Keratinocyte (primary cell): Measurements from ENCODE around the gene GRPEL2. TPM values are rescaled to one million over a fixed set of nuclear protein-coding genes. Genes with fewer than 3 reads are reported as not detected.

Experiments
- DNase-seq: peaks from one replicate; pipeline ENCODE4 v3.0.0-alpha.2; 2011; ENCODE audit warnings: low read depth, missing footprints, low spot score
- FAIRE-seq: peaks from 2 replicates; lab custom pipeline; 2011; peaks lifted over from hg19 to GRCh38; lab: Jason Lieb, UNC
- H2AFZ ChIP-seq: 2 replicates; pipeline ENCODE4 v1.6.0; 2012; ENCODE audit warnings: low read length, control low read depth, inconsistent platforms; ENCODE audit not compliant: control insufficient read depth
- H3K27ac ChIP-seq: 2 replicates; pipeline ENCODE4 v1.5.1; 2011; ENCODE audit warnings: low read length; ENCODE audit not compliant: control insufficient read depth, insufficient read depth
- H3K27me3 ChIP-seq: 3 replicates; pipeline ENCODE4 v1.6.0; 2011; ENCODE audit warnings: low read length; ENCODE audit not compliant: control insufficient read depth, insufficient read depth; ENCODE audit errors: extremely low read depth
- H3K36me3 ChIP-seq, 2 experiments: 2 replicates in 1 of 2; 3 replicates in 1 of 2; pipeline ENCODE4 v1.5.1; 2011; ENCODE audit warnings: low read length in 2 of 2, mild to moderate bottlenecking in 1 of 2; ENCODE audit not compliant: control insufficient read depth in 2 of 2, insufficient read depth in 2 of 2; ENCODE audit errors: extremely low read depth in 1 of 2
- H3K4me1 ChIP-seq: 3 replicates; pipeline ENCODE4 v1.5.1; 2011; ENCODE audit warnings: low read length; ENCODE audit not compliant: control insufficient read depth, insufficient read depth; ENCODE audit errors: extremely low read depth
- H3K4me2 ChIP-seq: 3 replicates; pipeline ENCODE4 v1.6.0; 2011; ENCODE audit warnings: low read depth, low read length; ENCODE audit not compliant: control insufficient read depth, insufficient read depth; ENCODE audit errors: extremely low read depth
- H3K4me3 ChIP-seq, 3 experiments: fragments of 200-600 bp in 1 of 3; sonication (generic) in 1 of 3; 2 replicates in 2 of 3; 3 replicates in 1 of 3; pipeline ENCODE4 v1.5.1; 2011 to 2016; ENCODE audit warnings: low read length in 3 of 3, mild to moderate bottlenecking in 3 of 3, control low read depth in 2 of 3, inconsistent platforms in 1 of 3, low read depth in 1 of 3, mixed read lengths in 1 of 3, mixed run types in 1 of 3, moderate library complexity in 1 of 3; ENCODE audit not compliant: control insufficient read depth in 2 of 3, insufficient read depth in 2 of 3; ENCODE audit errors: extremely low read depth in 1 of 3
- H3K79me2 ChIP-seq: 2 replicates; pipeline ENCODE4 v1.6.0; 2012; ENCODE audit warnings: low read length; ENCODE audit not compliant: control insufficient read depth, insufficient read depth
- H3K9ac ChIP-seq: 3 replicates; pipeline ENCODE4 v1.6.0; 2011; ENCODE audit warnings: low read length; ENCODE audit not compliant: control insufficient read depth, insufficient read depth; ENCODE audit errors: extremely low read depth
- H3K9me1 ChIP-seq: 3 replicates; pipeline ENCODE4 v1.6.0; 2011; ENCODE audit warnings: low read length; ENCODE audit not compliant: control insufficient read depth, insufficient read depth; ENCODE audit errors: extremely low read depth
- H3K9me3 ChIP-seq: 2 replicates; pipeline ENCODE4 v1.5.1; 2012; ENCODE audit warnings: low read depth, low read length; ENCODE audit not compliant: control insufficient read depth
- H4K20me1 ChIP-seq: 3 replicates; pipeline ENCODE4 v1.6.0; 2011; ENCODE audit warnings: low read length; ENCODE audit not compliant: control insufficient read depth, insufficient read depth; ENCODE audit errors: extremely low read depth
- CTCF ChIP-seq, 3 experiments: IDR thresholded peaks in 1 of 3; conservative IDR thresholded peaks in 1 of 3; optimal IDR thresholded peaks in 1 of 3; 2 replicates in 2 of 3; 3 replicates in 1 of 3; pipeline versions ENCODE3 to v1.5.1; 2011; ENCODE audit warnings: low read length in 3 of 3, mild to moderate bottlenecking in 3 of 3, moderate library complexity in 2 of 3, control low read depth in 1 of 3, inconsistent platforms in 1 of 3; ENCODE audit not compliant: insufficient read depth in 2 of 3; ENCODE audit errors: extremely low read depth in 1 of 3
- EZH2 ChIP-seq: IDR thresholded peaks from one replicate; pipeline ENCODE4 v1.6.1; 2012; ENCODE audit warnings: inconsistent platforms, mild to moderate bottlenecking, low read length, moderate library complexity
- dilution Hi-C: fragments of 300-500 bp; cut with MboI; formaldehyde crosslinking; loops from one replicate; pipeline ENCODE4 v1.7.0; 2020; ENCODE audit warnings: low sequenced_read_pairs; ENCODE audit not compliant: extremely low pct_ligation_motif_present
- polyA plus RNA-seq, 5 experiments: library from polyadenylated mRNA; depleted of rRNA in 3 of 5; stranded (reverse) in 3 of 5; stranded (forward) in 1 of 5; unstranded in 1 of 5; fragments of >200 nt; gene quantifications; 1 replicate in 1 of 5; 2 replicates in 3 of 5; 3 replicates in 1 of 5; pipeline versions ENCODE4 v1.2.1 to v1.2.3, GENCODE V29; 2011 to 2012; ENCODE audit warnings: missing spikeins in 2 of 5, low read depth in 1 of 5, low replicate concordance in 1 of 5

The GRPEL2 gene
- polyA plus RNA-seq, 1 donor (not counting 4 experiments of a cell fraction or from before 2014, with no cell fraction given): 17.5 TPM

DNA sequence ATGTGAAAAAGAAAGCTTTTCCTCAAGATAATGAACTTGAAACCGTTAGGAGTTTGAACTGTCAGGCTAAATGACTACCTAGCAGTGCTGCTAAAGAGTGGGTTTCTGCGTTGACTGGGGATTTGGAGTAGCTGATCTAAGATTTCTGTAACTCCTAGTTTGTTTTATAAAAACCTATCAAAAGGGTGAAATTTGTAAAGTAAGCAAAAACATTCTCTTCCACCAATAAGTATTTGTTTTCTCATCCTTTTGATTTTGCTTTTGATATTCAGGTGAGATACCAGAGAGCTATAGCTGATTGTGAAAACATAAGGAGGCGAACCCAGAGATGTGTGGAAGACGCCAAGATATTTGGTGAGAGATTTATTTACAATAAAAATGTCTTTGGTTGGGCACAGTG lies 4.1 kb downstream of the GRPEL2 start:
- no peak for TF ChIP-seq CTCF (optimal IDR thresholded peaks at IDR 0.05 in 1 of 3, IDR thresholded peaks at IDR 0.05 in 1 of 3, conservative IDR thresholded peaks at IDR 0.05 in 1 of 3; ENCODE audit: extremely low read depth in 1 of 3, insufficient read depth in 2 of 3, low read length in 3 of 3)
- no peak for DNase-seq
- peaks cover 17 to 32% of the 10 kb centered on the region in 2 experiments for H3K36me3 ChIP-seq
- H2AFZ ChIP-seq: no peak overlapping the region
- no peaks in the 10 kb centered on the region for H3K27me3 ChIP-seq
- H3K79me2 ChIP-seq: peaks cover 50% of the 10 kb centered on the region
- H3K9me3 ChIP-seq: no peaks in the 10 kb centered on the region
- no peak overlapping the region for H3K9ac ChIP-seq
- no peak overlapping the region for H3K27ac ChIP-seq
- dilution Hi-C loops: no loop called here
- FAIRE-seq: no peak
- H3K4me1 ChIP-seq: peaks cover 16% of the 10 kb centered on the region
- H3K9me1 ChIP-seq: no peaks in the 10 kb centered on the region
- H4K20me1 ChIP-seq: peaks cover 7% of the 10 kb centered on the region
- H3K4me3 ChIP-seq: no peak overlapping the region
- no peak overlapping the region for H3K4me2 ChIP-seq

- H3K36me3 ChIP-seq: peaks cover 17 to 35% of the 10 kb centered on the region in 2 experiments
- no peak overlapping the region for H3K4me2 ChIP-seq
- H4K20me1 ChIP-seq: peaks cover 7% of the 10 kb centered on the region
- no peak overlapping the region for H2AFZ ChIP-seq
- H3K27me3 ChIP-seq: no peaks in the 10 kb centered on the region
- H3K79me2 ChIP-seq: peaks cover 34% of the 10 kb centered on the region
- no peak for DNase-seq
- FAIRE-seq: no peak
- H3K4me1 ChIP-seq: peaks cover 6% of the 10 kb centered on the region
- no peak for TF ChIP-seq EZH2
- TF ChIP-seq CTCF (optimal IDR thresholded peaks at IDR 0.05 in 1 of 3, IDR thresholded peaks at IDR 0.05 in 1 of 3, conservative IDR thresholded peaks at IDR 0.05 in 1 of 3; ENCODE audit: extremely low read depth in 1 of 3, insufficient read depth in 2 of 3, low read length in 3 of 3): no peak
- no peaks in the 10 kb centered on the region for H3K9me3 ChIP-seq
- no peak overlapping the region for H3K4me3 ChIP-seq
- no peaks in the 10 kb centered on the region for H3K9me1 ChIP-seq
- H3K9ac ChIP-seq: no peak overlapping the region
- H3K27ac ChIP-seq: no peak overlapping the region
- dilution Hi-C loops: no loop called here
These were observed 6.9 kb downstream of the GRPEL2 start for GRCh38 chr5:149352169-149352568.
